ENCODE data around the gene ZNF501. TPM values are rescaled to one million over a fixed set of nuclear protein-coding genes. Genes with fewer than 3 reads are reported as not detected.

ZNF501 gene
- polyA plus RNA-seq, 1 donor from 2014 or later, result 5.6 TPM

- H4K20me1 ChIP-seq (ENCODE audit: insufficient read depth), result no peaks in the 10 kb centered on the region
- no peaks in the 10 kb centered on the region for H3K9me3 ChIP-seq (ENCODE audit: low read length)
- no peak overlapping the region for H3K4me3 ChIP-seq (ENCODE audit: low read length)
- H3K27ac ChIP-seq (ENCODE audit: low read length), result no peak overlapping the region
- no peaks in the 10 kb centered on the region for H3F3A ChIP-seq (ENCODE audit: insufficient read depth, low read length, poor library complexity, severe bottlenecking)
- TF ChIP-seq REST (IDR thresholded peaks at IDR 0.05; ENCODE audit: borderline replicate concordance), result no peak
- TF ChIP-seq EZH2 (IDR thresholded peaks at IDR 0.05; ENCODE audit: borderline replicate concordance, insufficient read depth, low read length, poor library complexity, severe bottlenecking), result no peak
- no peaks in the 10 kb centered on the region for H3K9me2 ChIP-seq (ENCODE audit: insufficient read depth, low read length)
- H3K9ac ChIP-seq (ENCODE audit: low read length), result no peak overlapping the region
- no peaks in the 10 kb centered on the region for H3K79me2 ChIP-seq (replicated peaks; ENCODE audit: insufficient read depth, low read length)
- no peaks in the 10 kb centered on the region for H3K27me3 ChIP-seq (ENCODE audit: insufficient read depth, low read depth, low read length)
- H3K4me2 ChIP-seq (ENCODE audit: low read length), result no peak overlapping the region
- no peak overlapping the region for H2AFZ ChIP-seq (ENCODE audit: low read depth, low read length)
- no peaks in the 10 kb centered on the region for H3K36me3 ChIP-seq (ENCODE audit: insufficient read depth, low read length)
Observed at GRCh38 chr3:44682182-44682896, 47.1 kb upstream of the ZNF501 start.

- no peaks in the 10 kb centered on the region for H3K36me3 ChIP-seq (ENCODE audit: insufficient read depth, low read length)
- TF ChIP-seq SMC3 (conservative IDR thresholded peaks at IDR 0.05; ENCODE audit: poor library complexity) (no peak), REST (IDR thresholded peaks at IDR 0.05; ENCODE audit: borderline replicate concordance) (no peak), EZH2 (IDR thresholded peaks at IDR 0.05; ENCODE audit: borderline replicate concordance, insufficient read depth, low read length, poor library complexity, severe bottlenecking) (no peak), TAF1 (IDR thresholded peaks at IDR 0.05; ENCODE audit: low read depth) (no peak), MXI1 (conservative IDR thresholded peaks at IDR 0.05; ENCODE audit: poor library complexity, severe bottlenecking) (no peak), POLR2AphosphoS5 (IDR thresholded peaks at IDR 0.05) (no peak), EP300 (conservative IDR thresholded peaks at IDR 0.05; ENCODE audit: poor library complexity, severe bottlenecking) (no peak), CTCF (IDR thresholded peaks at IDR 0.05; ENCODE audit: poor library complexity, severe bottlenecking) (no peak), RAD21 (conservative IDR thresholded peaks at IDR 0.05) (no peak)
- no peaks in the 10 kb centered on the region for H3K27me3 ChIP-seq (ENCODE audit: insufficient read depth, low read depth, low read length)
- no peaks in the 10 kb centered on the region for H4K20me1 ChIP-seq (ENCODE audit: insufficient read depth)
- H3K79me2 ChIP-seq (replicated peaks; ENCODE audit: insufficient read depth, low read length), result no peaks in the 10 kb centered on the region
- H3K27ac ChIP-seq (ENCODE audit: low read length), result no peak overlapping the region
- no peaks in the 10 kb centered on the region for H3K9me3 ChIP-seq (ENCODE audit: low read length)
- no peaks in the 10 kb centered on the region for H3K9me2 ChIP-seq (ENCODE audit: insufficient read depth, low read length)
- H3F3A ChIP-seq (ENCODE audit: insufficient read depth, low read length, poor library complexity, severe bottlenecking), result no peaks in the 10 kb centered on the region
- H3K9ac ChIP-seq (ENCODE audit: low read length), result no peak overlapping the region
- H2AFZ ChIP-seq (ENCODE audit: low read depth, low read length), result no peak overlapping the region
- no peak overlapping the region for H3K4me2 ChIP-seq (ENCODE audit: low read length)
- no peak overlapping the region for H3K4me3 ChIP-seq (ENCODE audit: low read length)
Observed at GRCh38 chr3:44685128-44685800, 44.2 kb upstream of the ZNF501 start.

Measured in neural cell (in vitro differentiated cells).